ENCODE measurements around the gene PTPRN. TPM values are rescaled to one million over a fixed set of nuclear protein-coding genes. Genes with fewer than 3 reads are reported as not detected.
"Not testable (repeated sequence)": the region's sequence is repeated elsewhere in the genome, so short reads cannot be mapped to it uniquely, and the experiment has no call there.

PTPRN gene
- total and polyA plus RNA-seq, 2 of the 8 experiments (the other 6 are each of a cell fraction or from before 2014, with no cell fraction given) = 5.4 to 8.2 TPM

DNA sequence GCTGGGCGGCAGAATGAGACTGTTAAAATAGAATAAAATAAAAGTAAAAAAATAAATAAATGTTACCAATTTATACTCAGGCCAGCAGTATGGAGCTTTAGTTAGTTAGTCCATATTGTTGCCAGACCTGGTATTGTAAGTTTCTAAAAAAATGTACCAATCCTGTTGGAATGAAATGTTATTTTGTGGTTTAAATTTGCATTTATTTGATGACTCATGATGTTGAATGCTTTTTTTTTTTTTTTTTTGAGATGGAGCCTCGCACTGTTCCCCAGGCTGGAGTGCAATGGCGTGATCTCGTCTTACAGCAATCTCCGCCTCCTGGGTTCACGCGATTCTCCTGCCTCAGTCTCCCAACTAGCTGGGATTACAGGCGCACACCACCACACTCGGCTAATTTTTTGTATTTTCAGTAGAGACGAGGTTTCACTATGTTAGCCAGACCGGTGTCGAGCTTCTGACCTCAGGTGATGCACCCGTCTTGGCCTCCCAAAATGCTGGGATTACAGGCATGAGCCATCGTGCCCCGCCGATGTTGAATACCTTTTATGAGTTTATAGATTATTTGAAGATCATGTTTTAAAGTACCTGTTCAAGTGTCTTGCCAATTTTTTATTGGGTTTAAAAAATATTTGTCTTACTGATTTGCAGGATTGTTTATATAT lies 5.7 kb upstream of the PTPRN start (continued):
- TF ChIP-seq ZNF274 (IDR thresholded peaks at IDR 0.05; ENCODE audit: borderline replicate concordance, extremely low read depth, low read length) = no peak
- TF ChIP-seq GTF2F1 (IDR thresholded peaks at IDR 0.05; ENCODE audit: borderline replicate concordance, low read depth, low read length) = no peak
- TF ChIP-seq KDM5A (IDR thresholded peaks at IDR 0.05; ENCODE audit: low read length) = no peak
- TF ChIP-seq EZH2 (IDR thresholded peaks at IDR 0.05; ENCODE audit: low read depth, low read length, severe bottlenecking) = no peak
- no peak for TF ChIP-seq SP1 (IDR thresholded peaks at IDR 0.05; ENCODE audit: low read depth, low read length)
- TF ChIP-seq SIN3A (conservative IDR thresholded peaks at IDR 0.05 in 1 of 2, IDR thresholded peaks at IDR 0.05 in 1 of 2; ENCODE audit: low read depth in 1 of 2, low read length in 2 of 2) = no peak
- no peak for TF ChIP-seq BRCA1 (IDR thresholded peaks at IDR 0.05; ENCODE audit: low read depth, low read length)
- TF ChIP-seq CBX8 (IDR thresholded peaks at IDR 0.05; ENCODE audit: borderline replicate concordance, low read depth, low read length) = no peak
- TF ChIP-seq ASH2L (IDR thresholded peaks at IDR 0.05; ENCODE audit: low read length) = no peak
- TF ChIP-seq, protein P1, sequence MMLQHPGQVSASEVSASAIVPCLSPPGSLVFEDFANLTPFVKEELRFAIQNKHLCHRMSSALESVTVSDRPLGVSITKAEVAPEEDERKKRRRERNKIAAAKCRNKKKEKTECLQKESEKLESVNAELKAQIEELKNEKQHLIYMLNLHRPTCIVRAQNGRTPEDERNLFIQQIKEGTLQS (IDR thresholded peaks at IDR 0.05; ENCODE audit: insufficient read depth, low read depth, low read length) = no peak

DNA sequence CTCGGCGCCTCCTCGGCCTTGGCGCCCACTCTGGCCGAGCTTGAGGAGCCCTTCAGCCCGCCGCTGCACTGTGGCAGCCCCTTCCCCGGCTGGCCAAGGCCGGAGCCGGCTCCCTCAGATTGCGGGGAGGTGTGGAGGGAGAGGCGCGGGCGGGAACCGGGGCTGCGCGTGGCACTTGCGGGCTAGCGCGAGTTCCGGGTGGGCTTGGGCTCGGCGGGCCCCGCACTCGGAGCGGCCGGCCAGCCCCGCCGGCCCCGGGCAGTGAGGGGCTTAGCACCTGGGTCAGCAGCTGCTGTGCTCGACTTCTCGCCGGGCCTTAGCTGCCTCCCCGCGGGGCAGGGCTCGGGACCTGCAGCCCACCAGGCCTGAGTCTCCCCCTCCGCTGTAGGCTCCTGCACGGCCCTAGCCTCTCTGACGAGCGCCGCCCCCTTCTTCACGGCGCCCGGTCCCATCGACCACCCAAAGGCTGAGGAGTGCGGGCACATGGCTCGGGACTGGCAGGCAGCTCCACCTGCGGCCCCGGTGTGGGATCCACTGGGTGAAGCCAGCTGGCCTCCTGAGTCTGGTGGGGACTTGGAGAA lies 3.6 kb upstream of the PTPRN start:
- not testable (repeated sequence) for H2BK20ac ChIP-seq (ENCODE audit: low read length); H3K4ac ChIP-seq (replicated peaks; ENCODE audit: insufficient read length, low read depth, low read length); H3K56ac ChIP-seq (replicated peaks; ENCODE audit: insufficient read length, low read depth, low read length); H3K36me3 ChIP-seq (ENCODE audit: control insufficient read depth in 2 of 4, insufficient read depth in 4 of 4, low read length in 3 of 4); H3K79me1 ChIP-seq (ENCODE audit: low read depth, low read length); H3K4me1 ChIP-seq (replicated peaks in 1 of 4; ENCODE audit: control insufficient read depth in 3 of 4, insufficient read depth in 4 of 4, low read length in 3 of 4); H2AK5ac ChIP-seq (ENCODE audit: low read depth, low read length); H3K14ac ChIP-seq (ENCODE audit: insufficient read length); H4K5ac ChIP-seq (ENCODE audit: insufficient read length, low read depth, low read length); H3K4me2 ChIP-seq (ENCODE audit: insufficient read depth in 1 of 2, low read depth in 2 of 2, low read length in 2 of 2); H3K9ac ChIP-seq (replicated peaks in 1 of 4; ENCODE audit: extremely low read depth in 1 of 4, low read depth in 3 of 4, low read length in 3 of 4); H3K27ac ChIP-seq (ENCODE audit: low read depth, low read length); H3K27me3 ChIP-seq (replicated peaks in 1 of 4; ENCODE audit: control insufficient read depth in 3 of 4, extremely low read depth in 1 of 4, insufficient read depth in 3 of 4, low read length in 3 of 4); H2BK120ac ChIP-seq (replicated peaks; ENCODE audit: low read depth, low read length); H4K91ac ChIP-seq (replicated peaks; ENCODE audit: insufficient read length, low read length); H4K20me1 ChIP-seq (replicated peaks in 1 of 2; ENCODE audit: control insufficient read depth in 1 of 2, insufficient read depth in 2 of 2, low read length in 2 of 2); H3K9me3 ChIP-seq (ENCODE audit: insufficient read depth in 2 of 2, low read depth in 1 of 2, low read length in 1 of 2); H3K79me2 ChIP-seq (ENCODE audit: control insufficient read depth in 1 of 2, insufficient read depth in 2 of 2, low read length in 2 of 2); H4K8ac ChIP-seq (ENCODE audit: extremely low read depth, insufficient read depth, low read length); FAIRE-seq; H2AFZ ChIP-seq (ENCODE audit: low read length); H2BK15ac ChIP-seq (ENCODE audit: low read length); H2BK12ac ChIP-seq (ENCODE audit: low read depth, low read length); DNase-seq (ENCODE audit: low read depth in 1 of 2, low spot score in 2 of 2); H3K23ac ChIP-seq (ENCODE audit: insufficient read length); H3K18ac ChIP-seq (ENCODE audit: extremely low read depth, low read length); H2BK5ac ChIP-seq (ENCODE audit: low read depth, low read length); H3K4me3 ChIP-seq (ENCODE audit: extremely low read depth in 1 of 4, insufficient read depth in 2 of 4, low read depth in 3 of 4, low read length in 4 of 4)
- POLR2A ChIA-PET (ENCODE audit: partially characterized antibody) = interaction anchor here (0.6 to 2.1 kb wide), 5 partner anchors 10 to 107 kb away, joined by 3 to 6 read pairs (median 3); partner anchors contain the start of genes TUBA4A, TUBA4B and ZFAND2B
- CTCF ChIA-PET (ENCODE audit: partially characterized antibody) = interaction anchor here (0.7 to 4.3 kb wide), 10 partner anchors 12 to 283 kb away, joined by 3 to 17 read pairs (median 4); no protein-coding TSS in a partner anchor
- peaks cover 11% of the 10 kb centered on the region; the same call in 1 of the 2 replicates for H3K23me2 ChIP-seq (ENCODE audit: low read depth, low read length)
- 93% methylated on average over 20 of the region's 49 CpGs; no CpG with 5 or more reads in 1 of the 2 experiments for WGBS, 2 experiments (ENCODE audit: extremely low coverage in 1 of 2, insufficient coverage in 1 of 2, insufficient read length in 1 of 2, insufficient replicate concordance in 2 of 2, low coverage in 1 of 2, low lambda C conversion rate in 2 of 2, missing lambda C conversion rate in 1 of 2)
